Neutrophil (primary cell): ENCODE measurements around the gene MANBA.
"Not testable (repeated sequence)": the region's sequence is repeated elsewhere in the genome, so short reads cannot be mapped to it uniquely, and the experiment has no call there.

Source experiments
- H3K27ac ChIP-seq: fragments of 200-600 bp; sonication (generic); 2 replicates; pipeline ENCODE4 v1.5.1; 2016; ENCODE audit warnings: mild to moderate bottlenecking, moderate library complexity
- H3K27me3 ChIP-seq: fragments of 200-600 bp; sonication (generic); 2 replicates; pipeline ENCODE4 v1.6.0; 2016; ENCODE audit warnings: mild to moderate bottlenecking
- H3K36me3 ChIP-seq: fragments of 200-600 bp; sonication (generic); 2 replicates; pipeline ENCODE4 v1.5.1; 2017
- H3K4me1 ChIP-seq, 2 experiments: fragments of 200-600 bp in 1 of 2; sonication (generic) in 1 of 2; 1 replicate in 1 of 2; 2 replicates in 1 of 2; pipeline versions ENCODE4 v1.5.1 to v1.6.1; 2013 to 2016; ENCODE audit warnings: low read depth in 1 of 2, low read length in 1 of 2, mild to moderate bottlenecking in 1 of 2, moderate library complexity in 1 of 2; ENCODE audit not compliant: control insufficient read depth in 1 of 2, insufficient read depth in 1 of 2
- H3K4me3 ChIP-seq, 2 experiments: fragments of 200-600 bp in 1 of 2; sonication (generic) in 1 of 2; 1 replicate in 1 of 2; 2 replicates in 1 of 2; pipeline ENCODE4 v1.5.1; 2013 to 2016; ENCODE audit warnings: low read depth in 1 of 2, low read length in 1 of 2, mild to moderate bottlenecking in 1 of 2, moderate library complexity in 1 of 2
- H3K9me3 ChIP-seq: fragments of 200-600 bp; sonication (generic); 2 replicates; pipeline ENCODE4 v1.5.1; 2016
- TF ChIP-seq, protein P1 (sequence below): fragments of 200-600 bp; sonication (generic); IDR thresholded peaks from 2 replicates; pipeline ENCODE4 v1.5.1; 2016; ENCODE audit warnings: antibody characterized with exemption

Gene MANBA

DNA sequence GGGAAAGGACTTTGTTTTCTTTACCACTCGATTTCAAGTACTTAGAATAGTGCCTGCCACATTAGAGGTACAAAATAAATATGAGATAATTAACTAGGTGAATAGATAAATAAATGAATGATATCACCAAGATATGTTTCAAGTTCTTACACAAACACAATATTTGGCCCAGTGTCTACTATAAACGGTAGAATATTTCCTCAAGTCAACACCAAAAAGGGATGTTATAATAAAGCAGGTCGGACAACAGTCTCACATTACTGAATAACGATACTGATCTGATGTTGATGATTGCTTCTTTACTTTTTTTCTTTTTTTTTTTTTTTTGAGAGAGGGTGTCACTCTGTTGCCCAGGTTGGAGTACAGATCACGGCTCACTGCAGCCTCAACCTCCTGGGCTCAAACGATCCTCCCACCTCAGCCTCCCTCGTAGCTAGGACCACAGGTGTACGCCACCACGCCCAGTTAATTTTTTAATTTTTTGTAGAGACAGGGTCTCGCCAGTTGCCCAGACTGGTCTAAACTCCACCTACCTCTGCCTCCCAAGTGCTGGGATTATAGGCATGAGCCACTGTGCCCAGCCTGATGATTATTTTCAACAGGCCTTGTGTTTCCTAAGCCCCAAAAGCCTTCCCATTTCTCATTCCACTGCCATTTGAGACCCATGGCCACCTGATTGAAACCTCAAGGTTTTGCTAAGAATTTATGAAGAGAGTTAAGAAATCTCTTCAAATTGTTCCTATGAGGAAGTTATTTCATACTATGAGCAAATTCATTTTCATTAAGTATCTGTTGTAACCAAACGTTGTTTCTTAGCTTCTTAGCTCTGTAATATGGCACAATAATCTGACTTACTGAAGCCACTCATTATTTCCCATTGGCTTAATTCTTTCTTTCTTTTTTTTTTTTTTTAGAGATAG, 2.3 kb downstream of the MANBA start:
- TF ChIP-seq, protein P1, sequence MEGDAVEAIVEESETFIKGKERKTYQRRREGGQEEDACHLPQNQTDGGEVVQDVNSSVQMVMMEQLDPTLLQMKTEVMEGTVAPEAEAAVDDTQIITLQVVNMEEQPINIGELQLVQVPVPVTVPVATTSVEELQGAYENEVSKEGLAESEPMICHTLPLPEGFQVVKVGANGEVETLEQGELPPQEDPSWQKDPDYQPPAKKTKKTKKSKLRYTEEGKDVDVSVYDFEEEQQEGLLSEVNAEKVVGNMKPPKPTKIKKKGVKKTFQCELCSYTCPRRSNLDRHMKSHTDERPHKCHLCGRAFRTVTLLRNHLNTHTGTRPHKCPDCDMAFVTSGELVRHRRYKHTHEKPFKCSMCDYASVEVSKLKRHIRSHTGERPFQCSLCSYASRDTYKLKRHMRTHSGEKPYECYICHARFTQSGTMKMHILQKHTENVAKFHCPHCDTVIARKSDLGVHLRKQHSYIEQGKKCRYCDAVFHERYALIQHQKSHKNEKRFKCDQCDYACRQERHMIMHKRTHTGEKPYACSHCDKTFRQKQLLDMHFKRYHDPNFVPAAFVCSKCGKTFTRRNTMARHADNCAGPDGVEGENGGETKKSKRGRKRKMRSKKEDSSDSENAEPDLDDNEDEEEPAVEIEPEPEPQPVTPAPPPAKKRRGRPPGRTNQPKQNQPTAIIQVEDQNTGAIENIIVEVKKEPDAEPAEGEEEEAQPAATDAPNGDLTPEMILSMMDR: no peak
- peak overlapping the region; percentile 93 to 99 for H3K4me3 ChIP-seq
- peaks cover 4% of the 10 kb centered on the region for H3K36me3 ChIP-seq
- H3K27me3 ChIP-seq: no peaks in the 10 kb centered on the region
- H3K4me1 ChIP-seq: peaks cover 48% of the 10 kb centered on the region in 2 experiments
- peak overlapping the region; percentile 99 for H3K27ac ChIP-seq
- H3K9me3 ChIP-seq: no peaks in the 10 kb centered on the region

DNA sequence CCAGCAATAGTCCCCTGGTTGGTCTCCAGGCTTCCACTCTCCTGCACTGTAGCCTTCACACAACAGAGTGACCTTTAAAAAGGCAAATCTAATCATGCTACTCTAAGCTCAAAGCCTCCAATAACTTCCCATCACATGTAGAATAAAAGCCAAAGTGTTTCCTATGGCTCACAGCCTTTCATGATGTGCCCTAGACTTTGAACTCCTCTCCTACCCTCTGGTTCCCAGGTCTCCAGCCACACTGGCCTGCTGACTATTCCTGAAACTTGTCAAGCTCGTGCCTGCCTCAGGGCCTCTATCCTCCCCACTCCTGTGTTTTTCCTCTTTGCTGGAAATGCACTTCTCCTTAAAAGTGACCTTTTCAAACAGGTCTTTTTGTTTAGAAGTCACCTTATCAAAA, 3.1 kb downstream of the MANBA start:
- TF ChIP-seq, protein P1: no peak
- no peaks in the 10 kb centered on the region for H3K9me3 ChIP-seq
- peaks cover 4% of the 10 kb centered on the region for H3K36me3 ChIP-seq
- H3K4me3 ChIP-seq: no peak overlapping the region
- H3K4me1 ChIP-seq: peaks cover 50 to 54% of the 10 kb centered on the region in 2 experiments
- no peaks in the 10 kb centered on the region for H3K27me3 ChIP-seq
- peak overlapping the region; percentile 99 for H3K27ac ChIP-seq

DNA sequence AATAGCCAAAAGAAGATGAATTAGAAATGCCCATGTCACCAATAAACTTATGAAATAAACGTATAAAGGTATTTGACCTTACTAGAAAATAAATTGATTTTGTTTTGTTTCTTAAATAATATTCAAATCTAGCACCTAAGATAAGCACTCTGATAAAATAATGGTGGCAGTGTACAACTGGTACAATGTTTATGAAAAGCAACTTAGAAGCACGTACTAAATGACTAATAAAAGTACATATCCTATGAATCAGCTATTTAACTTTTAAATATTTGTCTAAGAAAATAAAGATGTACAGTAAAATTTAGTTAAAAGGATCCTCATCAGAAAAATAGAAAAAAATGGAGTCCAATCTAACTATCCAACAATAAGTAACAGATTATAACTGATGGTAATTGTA, 6.7 kb downstream of the MANBA start:
- TF ChIP-seq, protein P1: no peak
- H3K27ac ChIP-seq: no peak overlapping the region
- H3K9me3 ChIP-seq: no peaks in the 10 kb centered on the region
- H3K4me3 ChIP-seq: no peak overlapping the region
- peaks cover 9% of the 10 kb centered on the region for H3K36me3 ChIP-seq
- peaks cover 51 to 61% of the 10 kb centered on the region in 2 experiments for H3K4me1 ChIP-seq
- H3K27me3 ChIP-seq: no peaks in the 10 kb centered on the region

DNA sequence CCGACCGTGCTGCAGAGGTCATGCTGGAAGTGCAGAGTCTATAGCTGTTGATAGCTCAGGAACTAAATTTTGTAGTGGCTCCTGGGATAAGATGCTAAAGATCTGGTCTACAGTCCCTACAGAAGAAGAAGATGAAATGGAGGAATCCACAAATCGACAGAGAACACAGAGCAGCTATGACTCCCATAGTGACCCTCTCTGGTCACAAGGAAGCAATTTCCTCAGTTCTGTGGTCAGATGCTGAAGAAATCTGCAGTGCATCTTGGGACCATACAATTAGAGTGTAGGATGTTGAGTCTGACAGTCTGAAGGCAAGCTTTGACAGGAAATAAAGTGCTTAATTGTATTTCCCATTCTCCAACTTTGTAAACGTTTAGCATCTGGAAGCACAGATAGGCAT, 8.8 kb downstream of the MANBA start:
- H3K36me3 ChIP-seq: peaks cover 18% of the 10 kb centered on the region
- H3K27ac ChIP-seq: peak overlapping the region; percentile 74
- H3K27me3 ChIP-seq: no peaks in the 10 kb centered on the region
- TF ChIP-seq, protein P1: no peak
- no peak overlapping the region for H3K4me3 ChIP-seq
- H3K4me1 ChIP-seq: peaks cover 30 to 40% of the 10 kb centered on the region in 2 experiments
- H3K9me3 ChIP-seq: no peaks in the 10 kb centered on the region

DNA sequence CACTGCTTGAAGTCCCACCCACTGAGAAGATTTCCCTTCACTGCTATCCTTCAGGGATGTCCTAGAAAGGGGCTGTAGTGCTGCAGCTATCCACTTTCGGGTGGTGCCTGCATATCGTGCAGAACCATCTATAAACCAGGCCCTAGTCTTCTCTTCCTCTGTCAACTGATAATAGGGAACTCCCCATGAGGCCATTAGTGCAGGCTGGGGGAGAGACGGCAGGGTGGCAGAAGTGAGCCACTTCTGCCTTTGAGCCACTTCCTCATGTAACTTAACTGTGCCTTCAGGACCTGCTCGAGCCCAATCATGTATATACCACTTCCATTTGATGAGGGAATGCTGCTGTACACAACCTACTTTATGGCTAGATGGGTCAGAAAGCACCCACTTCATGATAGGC, 17.4 kb downstream of the MANBA start:
- Histone ChIP-seq H3K27ac (peak overlapping the region; percentile 85), H3K4me3 (peak overlapping the region in 1 of 2 experiments; percentile 12), H3K4me1 (peaks cover 19 to 30% of the 10 kb centered on the region in 2 experiments), H3K36me3 (peaks cover 40% of the 10 kb centered on the region)
- TF ChIP-seq, protein P1: peak; percentile 77
- not testable (repeated sequence) for H3K27me3 ChIP-seq, H3K9me3 ChIP-seq

DNA sequence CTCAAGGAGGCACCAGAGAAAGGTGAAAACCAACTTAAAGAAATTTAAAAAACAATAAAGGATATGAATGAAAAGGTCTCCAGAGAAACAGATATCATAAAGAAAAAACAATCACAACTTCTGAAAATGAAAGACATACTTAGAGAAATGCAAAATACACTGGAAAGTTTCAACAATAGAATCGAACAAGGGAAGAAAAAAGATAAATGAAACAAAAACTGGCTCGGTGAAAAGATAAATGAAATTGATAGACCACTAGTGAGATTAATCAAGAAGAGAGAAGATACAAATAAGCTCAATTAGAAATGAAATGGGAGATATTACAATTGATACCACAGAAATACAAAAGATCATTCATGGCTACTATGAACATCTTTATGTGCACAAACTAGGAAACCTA, 22.0 kb downstream of the MANBA start:
- not testable (repeated sequence) for H3K27me3 ChIP-seq, H3K4me3 ChIP-seq, H3K27ac ChIP-seq, H3K9me3 ChIP-seq
- peaks cover 13 to 34% of the 10 kb centered on the region in 2 experiments for H3K4me1 ChIP-seq
- peaks cover 15% of the 10 kb centered on the region for H3K36me3 ChIP-seq
